ENCODE measurements around the gene YPEL1. TPM values are rescaled to one million over a fixed set of nuclear protein-coding genes. Genes with fewer than 3 reads are reported as not detected.

YPEL1 gene
- total and polyA plus RNA-seq, 2 donors (not counting 1 experiment from before 2014, with no cell fraction given) = 14.9 to 17.0 TPM

DNA sequence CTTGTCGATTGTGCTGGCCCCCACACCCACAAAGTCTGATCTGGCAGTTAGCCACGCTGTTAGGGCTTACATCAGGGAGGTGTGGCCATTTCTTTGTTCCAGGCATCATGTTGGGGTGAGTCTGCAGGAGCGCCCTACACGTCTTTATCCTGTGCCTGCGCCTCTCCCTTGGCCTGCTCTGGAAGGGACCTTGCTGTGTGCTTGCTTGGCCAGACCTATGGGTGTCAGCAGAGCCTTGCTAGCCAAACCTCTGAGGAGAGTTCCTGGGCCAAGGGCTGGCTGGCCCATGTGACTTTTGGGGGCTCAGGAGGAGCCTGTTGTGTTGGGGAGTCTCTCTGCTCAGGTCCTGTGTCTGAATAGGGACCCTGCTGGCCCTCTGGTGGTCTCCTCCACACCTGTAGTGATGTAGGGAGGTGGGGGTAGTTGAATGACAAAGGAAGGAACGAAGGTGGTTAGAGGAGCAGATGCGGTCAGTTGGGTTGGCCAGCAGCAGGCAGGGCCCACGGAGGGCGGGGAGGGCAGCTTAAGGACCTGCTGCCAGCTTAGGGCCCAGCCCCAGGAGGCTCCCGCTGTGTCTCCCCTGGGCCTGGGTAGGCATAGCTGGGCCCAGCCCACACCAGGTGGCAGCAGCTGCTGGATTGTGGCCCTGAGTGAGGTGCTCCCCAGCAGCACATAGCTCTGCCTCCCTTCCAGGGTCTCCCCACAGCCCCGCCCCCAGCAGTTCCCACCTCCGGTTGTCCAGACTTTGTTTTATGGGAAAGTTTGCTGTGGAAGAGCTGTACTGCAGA lies 61.9 kb downstream of the YPEL1 start:
- no peak for TF ChIP-seq EZH2 (IDR thresholded peaks at IDR 0.05; ENCODE audit: borderline replicate concordance, insufficient read depth, low read depth, low read length, poor library complexity, severe bottlenecking)
- TF ChIP-seq, protein P1, sequence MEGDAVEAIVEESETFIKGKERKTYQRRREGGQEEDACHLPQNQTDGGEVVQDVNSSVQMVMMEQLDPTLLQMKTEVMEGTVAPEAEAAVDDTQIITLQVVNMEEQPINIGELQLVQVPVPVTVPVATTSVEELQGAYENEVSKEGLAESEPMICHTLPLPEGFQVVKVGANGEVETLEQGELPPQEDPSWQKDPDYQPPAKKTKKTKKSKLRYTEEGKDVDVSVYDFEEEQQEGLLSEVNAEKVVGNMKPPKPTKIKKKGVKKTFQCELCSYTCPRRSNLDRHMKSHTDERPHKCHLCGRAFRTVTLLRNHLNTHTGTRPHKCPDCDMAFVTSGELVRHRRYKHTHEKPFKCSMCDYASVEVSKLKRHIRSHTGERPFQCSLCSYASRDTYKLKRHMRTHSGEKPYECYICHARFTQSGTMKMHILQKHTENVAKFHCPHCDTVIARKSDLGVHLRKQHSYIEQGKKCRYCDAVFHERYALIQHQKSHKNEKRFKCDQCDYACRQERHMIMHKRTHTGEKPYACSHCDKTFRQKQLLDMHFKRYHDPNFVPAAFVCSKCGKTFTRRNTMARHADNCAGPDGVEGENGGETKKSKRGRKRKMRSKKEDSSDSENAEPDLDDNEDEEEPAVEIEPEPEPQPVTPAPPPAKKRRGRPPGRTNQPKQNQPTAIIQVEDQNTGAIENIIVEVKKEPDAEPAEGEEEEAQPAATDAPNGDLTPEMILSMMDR (IDR thresholded peaks at IDR 0.05) = no peak
- intact Hi-C loops (cut with micrococcal nuclease) = no loop called here
- Mint-ChIP-seq H3K27me3 (no peaks in the 10 kb centered on the region), H3K27ac (no peak overlapping the region), H3K4me3 (no peak overlapping the region), H3K9me3 (ENCODE audit: insufficient read depth) (no peaks in the 10 kb centered on the region), H3K4me1 (peaks cover 5% of the 10 kb centered on the region)
- Histone ChIP-seq H3K79me2 (ENCODE audit: control insufficient read depth, insufficient read depth, low read length) (peaks cover 37% of the 10 kb centered on the region), H3K36me3 (replicated peaks in 1 of 2; ENCODE audit: control extremely low read depth in 1 of 2, control insufficient read depth in 1 of 2, extremely low read depth in 1 of 2, insufficient read depth in 2 of 2, low read length in 1 of 2) (peaks cover 7 to 61% of the 10 kb centered on the region in 2 experiments), H3K4me1 (ENCODE audit: control insufficient read depth in 2 of 2, insufficient read depth in 2 of 2, low read length in 2 of 2) (no peaks in the 10 kb centered on the region), H2AFZ (ENCODE audit: insufficient read depth, low read depth, low read length, poor library complexity, severe bottlenecking) (no peak overlapping the region), H3K4me2 (replicated peaks; ENCODE audit: low read depth, low read length, poor library complexity, severe bottlenecking) (no peak overlapping the region), H3K27me3 (replicated peaks in 1 of 4; ENCODE audit: control extremely low read depth in 1 of 4, control insufficient read depth in 3 of 4, insufficient read depth in 4 of 4, low read length in 3 of 4) (no peaks in the 10 kb centered on the region), H4K20me1 (ENCODE audit: control insufficient read depth, insufficient read depth, low read length, poor library complexity, severe bottlenecking) (peaks cover 51% of the 10 kb centered on the region), H3K4me3 (ENCODE audit: control extremely low read depth in 1 of 5, extremely low read depth in 1 of 5, insufficient read depth in 1 of 5, low read depth in 2 of 5, low read length in 4 of 5) (no peak overlapping the region), H3K27ac (ENCODE audit: low read length in 2 of 2) (no peak overlapping the region), H3K9ac (ENCODE audit: low read length) (no peak overlapping the region), H3K9me3 (ENCODE audit: control extremely low read depth in 1 of 3, control insufficient read depth in 2 of 3, insufficient read depth in 1 of 3, low read length in 2 of 3) (no peaks in the 10 kb centered on the region)
- ChIA-PET CTCF (no interaction called here), POLR2A (no interaction called here)
- WGBS (ENCODE audit: insufficient coverage) = 97% methylated on average over 10 of the region's 12 CpGs
- DNase-seq (no peak), ATAC-seq (ENCODE audit: low read depth) (no peak)

DNA sequence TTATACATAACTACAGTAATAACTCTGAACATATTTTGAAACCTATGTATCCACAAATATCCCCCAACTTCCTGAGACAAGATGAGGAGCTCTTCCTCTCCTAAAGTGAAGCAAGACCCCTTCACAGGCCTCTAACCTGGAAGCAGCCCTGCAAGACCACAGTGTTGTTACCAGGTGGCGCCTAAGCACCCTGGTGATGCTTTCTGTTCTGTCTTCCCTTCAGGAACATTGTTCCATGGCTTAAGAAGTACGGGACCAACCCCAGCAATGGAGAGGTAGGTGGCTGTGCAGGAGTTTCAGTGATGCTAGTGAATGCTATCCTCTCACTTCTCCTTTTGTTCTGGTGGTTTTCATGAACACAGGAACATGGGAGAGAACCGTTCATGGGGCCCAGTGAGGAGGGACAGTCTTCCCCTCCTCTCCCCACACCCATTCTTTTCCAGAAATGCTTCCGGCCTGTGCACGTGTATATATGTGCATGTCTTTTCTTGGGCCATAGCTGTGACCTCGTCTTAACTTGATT lies 63.4 kb downstream of the YPEL1 start:
- POLR2A ChIA-PET = no interaction called here
- intact Hi-C loops (cut with micrococcal nuclease) = no loop called here
- no peak overlapping the region for H3K4me3 ChIP-seq (ENCODE audit: control extremely low read depth in 1 of 5, extremely low read depth in 1 of 5, insufficient read depth in 1 of 5, low read depth in 2 of 5, low read length in 4 of 5)
- peaks cover 13% of the 10 kb centered on the region for H3K4me1 Mint-ChIP-seq
- H3K27ac Mint-ChIP-seq = no peak overlapping the region
- peaks cover 46% of the 10 kb centered on the region for H3K79me2 ChIP-seq (ENCODE audit: control insufficient read depth, insufficient read depth, low read length)
- WGBS (ENCODE audit: insufficient coverage) = 91% methylated on average over 4 of the region's 6 CpGs
- H2AFZ ChIP-seq (ENCODE audit: insufficient read depth, low read depth, low read length, poor library complexity, severe bottlenecking) = no peak overlapping the region
- no peaks in the 10 kb centered on the region for H3K27me3 Mint-ChIP-seq
- H3K4me2 ChIP-seq (replicated peaks; ENCODE audit: low read depth, low read length, poor library complexity, severe bottlenecking) = no peak overlapping the region
- CTCF ChIA-PET = no interaction called here
- H3K36me3 ChIP-seq (replicated peaks in 1 of 2; ENCODE audit: control extremely low read depth in 1 of 2, control insufficient read depth in 1 of 2, extremely low read depth in 1 of 2, insufficient read depth in 2 of 2, low read length in 1 of 2) = peaks cover 7 to 59% of the 10 kb centered on the region in 2 experiments
- no peak for DNase-seq
- H4K20me1 ChIP-seq (ENCODE audit: control insufficient read depth, insufficient read depth, low read length, poor library complexity, severe bottlenecking) = peaks cover 51% of the 10 kb centered on the region
- H3K9me3 Mint-ChIP-seq (ENCODE audit: insufficient read depth) = no peaks in the 10 kb centered on the region
- H3K4me3 Mint-ChIP-seq = no peak overlapping the region
- H3K9ac ChIP-seq (ENCODE audit: low read length) = no peak overlapping the region
- TF ChIP-seq, protein P1 (IDR thresholded peaks at IDR 0.05) = no peak
- TF ChIP-seq EZH2 (IDR thresholded peaks at IDR 0.05; ENCODE audit: borderline replicate concordance, insufficient read depth, low read depth, low read length, poor library complexity, severe bottlenecking) = no peak
- H3K27me3 ChIP-seq (replicated peaks in 1 of 4; ENCODE audit: control extremely low read depth in 1 of 4, control insufficient read depth in 3 of 4, insufficient read depth in 4 of 4, low read length in 3 of 4) = no peaks in the 10 kb centered on the region
- H3K4me1 ChIP-seq (ENCODE audit: control insufficient read depth in 2 of 2, insufficient read depth in 2 of 2, low read length in 2 of 2) = peaks cover 3% of the 10 kb centered on the region in 2 donors
- no peak for ATAC-seq (ENCODE audit: low read depth)
- no peak overlapping the region for H3K27ac ChIP-seq (ENCODE audit: low read length in 2 of 2)
- no peaks in the 10 kb centered on the region for H3K9me3 ChIP-seq (ENCODE audit: control extremely low read depth in 1 of 3, control insufficient read depth in 2 of 3, insufficient read depth in 1 of 3, low read length in 2 of 3)

Data from B cell (primary cell).